ACC112 (cell line): ENCODE results near the gene KRTAP10-12.

Experiments used
- H2AFZ ChIP-seq: fragments of 200-600 bp; sonication (generic); one replicate; pipeline ENCODE4 v1.6.0; 2017; ENCODE audit warnings: antibody characterized with exemption, low read length; ENCODE audit not compliant: unreplicated experiment
- H3K27ac ChIP-seq: fragments of 200-600 bp; sonication (generic); 2 replicates; pipeline ENCODE4 v1.5.1; 2014; ENCODE audit warnings: low read depth, mild to moderate bottlenecking, antibody characterized with exemption, low read length, moderate library complexity
- H3K27me3 ChIP-seq: fragments of 200-600 bp; sonication (generic); 2 replicates; pipeline ENCODE4 v1.6.1; 2014; ENCODE audit warnings: mild to moderate bottlenecking, antibody characterized with exemption, low read length, moderate library complexity, mixed read lengths; ENCODE audit not compliant: insufficient read depth
- H3K36me3 ChIP-seq: fragments of 200-600 bp; sonication (generic); 2 replicates; pipeline ENCODE4 v1.6.1; 2016; ENCODE audit warnings: mild to moderate bottlenecking, antibody characterized with exemption, low read length, moderate library complexity, mixed read lengths; ENCODE audit not compliant: insufficient read depth
- H3K4me1 ChIP-seq: fragments of 200-600 bp; sonication (generic); one replicate; pipeline ENCODE4 v1.6.1; 2016; ENCODE audit warnings: low read length, mixed read lengths; ENCODE audit not compliant: insufficient read depth, unreplicated experiment, control insufficient read depth
- H3K4me3 ChIP-seq: fragments of 200-600 bp; sonication (generic); 2 replicates; pipeline ENCODE4 v1.5.1; 2014; ENCODE audit warnings: mild to moderate bottlenecking, low read depth, low read length
- H3K79me2 ChIP-seq: fragments of 200-600 bp; sonication (generic); one replicate; pipeline ENCODE4 v1.6.0; 2016; ENCODE audit warnings: low read length; ENCODE audit not compliant: control insufficient read depth, unreplicated experiment, insufficient read depth

KRTAP10-12 gene

GRCh38 chr21:44714905-44715304 lies 17.9 kb downstream of the KRTAP10-12 start:
- H3K4me3 ChIP-seq, result no peak overlapping the region
- H3K27me3 ChIP-seq, result peaks cover 94% of the 10 kb centered on the region
- H2AFZ ChIP-seq, result no peak overlapping the region

DNA sequence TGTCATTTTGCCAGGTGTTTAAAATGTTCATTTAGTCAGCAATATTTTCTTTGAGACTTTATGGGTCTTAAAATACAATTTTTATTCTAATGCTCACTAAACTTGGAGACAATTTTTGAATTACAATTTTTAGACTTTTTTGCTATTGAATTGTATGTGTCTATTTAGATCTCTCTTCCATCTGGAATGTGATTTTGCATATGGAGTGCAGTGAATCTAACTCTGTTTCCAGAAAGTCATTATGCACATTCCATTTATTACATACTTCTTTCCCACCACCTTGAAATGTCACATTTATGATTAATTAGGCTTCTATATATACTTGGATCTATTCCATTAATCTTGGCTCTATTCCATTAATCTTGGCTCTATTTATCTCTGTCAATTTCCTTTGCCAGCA lies 20.0 kb downstream of the KRTAP10-12 start:
- Histone ChIP-seq H3K36me3 (no peaks in the 10 kb centered on the region), H3K4me1 (no peaks in the 10 kb centered on the region), H2AFZ (no peak overlapping the region), H3K27ac (no peak overlapping the region), H3K79me2 (no peaks in the 10 kb centered on the region), H3K27me3 (peaks cover 86% of the 10 kb centered on the region), H3K4me3 (no peak overlapping the region)

More at GRCh38 chr21:44714905-44715304, 17.9 kb downstream of the KRTAP10-12 start:
- H3K27ac ChIP-seq, result no peak overlapping the region
- H3K79me2 ChIP-seq, result no peaks in the 10 kb centered on the region
- H3K36me3 ChIP-seq, result no peaks in the 10 kb centered on the region
- H3K4me1 ChIP-seq, result no peaks in the 10 kb centered on the region

GRCh38 chr21:44718093-44718492 lies 21.1 kb downstream of the KRTAP10-12 start:
- Histone ChIP-seq H3K27me3 (peaks cover 81% of the 10 kb centered on the region), H3K4me3 (no peak overlapping the region), H3K79me2 (no peaks in the 10 kb centered on the region), H3K36me3 (no peaks in the 10 kb centered on the region), H2AFZ (no peak overlapping the region), H3K27ac (no peak overlapping the region), H3K4me1 (no peaks in the 10 kb centered on the region)

- Histone ChIP-seq H3K36me3 (no peaks in the 10 kb centered on the region), H3K27me3 (peaks cover 81% of the 10 kb centered on the region), H3K4me3 (no peak overlapping the region), H2AFZ (no peak overlapping the region), H3K4me1 (no peaks in the 10 kb centered on the region), H3K79me2 (no peaks in the 10 kb centered on the region), H3K27ac (no peak overlapping the region)
Observed at GRCh38 chr21:44718571-44718970, 21.6 kb downstream of the KRTAP10-12 start.

DNA sequence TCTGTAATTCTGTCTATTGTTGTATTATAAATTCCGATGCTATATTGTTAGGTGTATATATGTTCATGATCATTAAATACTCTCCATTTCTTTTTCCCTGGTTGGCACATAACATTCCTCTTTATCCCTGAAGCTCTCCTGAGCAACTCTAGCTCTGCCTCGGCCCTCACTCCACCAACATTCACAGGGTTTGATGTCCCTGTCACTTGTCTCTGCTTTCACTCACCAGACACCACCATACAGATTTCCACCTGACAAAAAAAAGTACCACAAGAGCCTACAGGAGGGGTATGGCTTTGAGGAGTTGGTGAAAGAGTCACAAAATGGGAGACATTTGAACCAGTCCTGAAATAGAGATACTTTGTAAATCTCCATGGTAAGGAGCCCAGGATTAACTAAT lies 23.2 kb downstream of the KRTAP10-12 start:
- H3K79me2 ChIP-seq, result no peaks in the 10 kb centered on the region

GRCh38 chr21:44722731-44723130 lies 25.8 kb downstream of the KRTAP10-12 start:
- peaks cover 81% of the 10 kb centered on the region for H3K27me3 ChIP-seq
- H2AFZ ChIP-seq, result no peak overlapping the region
- no peak overlapping the region for H3K4me3 ChIP-seq
- no peak overlapping the region for H3K27ac ChIP-seq
- no peaks in the 10 kb centered on the region for H3K4me1 ChIP-seq
- H3K36me3 ChIP-seq, result no peaks in the 10 kb centered on the region
- no peaks in the 10 kb centered on the region for H3K79me2 ChIP-seq

More for the DNA sequence above, 23.2 kb downstream of the KRTAP10-12 start:
- no peak overlapping the region for H3K27ac ChIP-seq
- H3K4me1 ChIP-seq, result no peaks in the 10 kb centered on the region
- H3K36me3 ChIP-seq, result no peaks in the 10 kb centered on the region
- H2AFZ ChIP-seq, result no peak overlapping the region
- H3K27me3 ChIP-seq, result peaks cover 80% of the 10 kb centered on the region
- H3K4me3 ChIP-seq, result no peak overlapping the region

GRCh38 chr21:44723177-44724131 lies 26.5 kb downstream of the KRTAP10-12 start:
- Histone ChIP-seq H2AFZ (no peak overlapping the region), H3K4me1 (no peaks in the 10 kb centered on the region), H3K4me3 (no peak overlapping the region), H3K79me2 (no peaks in the 10 kb centered on the region), H3K27me3 (peaks cover 76% of the 10 kb centered on the region), H3K36me3 (no peaks in the 10 kb centered on the region), H3K27ac (no peak overlapping the region)

DNA sequence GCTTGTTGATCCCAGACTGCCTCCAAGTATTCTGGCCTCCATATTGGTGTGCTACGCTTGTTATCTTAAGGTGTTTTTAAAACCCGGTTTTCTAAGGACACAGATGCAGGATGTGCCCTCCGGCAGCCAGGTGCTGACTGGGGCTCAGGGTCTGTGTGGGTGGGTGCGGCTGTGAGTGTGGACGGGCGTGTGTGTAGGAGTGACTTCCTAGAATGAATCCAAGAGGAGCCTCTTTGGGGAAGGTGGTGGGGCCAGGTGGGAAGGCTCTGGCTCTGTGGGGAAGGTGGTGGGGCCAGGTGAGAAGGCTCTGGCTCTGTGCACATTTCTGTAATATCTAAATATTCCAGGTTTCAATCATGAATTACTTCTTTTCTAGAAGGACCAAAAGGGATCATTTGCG lies 27.2 kb downstream of the KRTAP10-12 start:
- H3K27me3 ChIP-seq, result peaks cover 74% of the 10 kb centered on the region
- no peak overlapping the region for H2AFZ ChIP-seq
- H3K36me3 ChIP-seq, result no peaks in the 10 kb centered on the region
- no peak overlapping the region for H3K27ac ChIP-seq
- H3K79me2 ChIP-seq, result no peaks in the 10 kb centered on the region
- no peak overlapping the region for H3K4me3 ChIP-seq
- no peaks in the 10 kb centered on the region for H3K4me1 ChIP-seq

DNA sequence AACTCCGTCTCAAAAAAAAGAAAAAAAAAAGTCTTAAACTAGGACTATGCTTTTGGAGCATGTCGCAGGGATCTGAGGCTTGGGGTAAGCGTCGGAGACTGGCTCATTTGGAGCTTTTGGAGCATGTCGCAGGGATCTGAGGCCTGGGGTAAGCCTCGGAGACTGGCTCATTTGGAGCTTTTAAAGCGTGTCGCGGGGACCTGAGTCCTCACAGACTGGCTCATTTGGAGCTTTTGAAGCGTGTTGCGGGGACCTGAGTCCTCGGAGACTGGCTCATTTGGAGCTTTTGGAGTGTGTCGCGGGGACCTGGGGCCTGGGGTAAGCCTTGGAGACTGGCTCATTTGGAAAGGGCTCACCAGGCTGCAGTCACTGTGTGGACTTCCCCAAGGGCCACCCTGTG lies 28.0 kb downstream of the KRTAP10-12 start:
- Histone ChIP-seq H3K36me3 (no peaks in the 10 kb centered on the region), H3K27me3 (peaks cover 70% of the 10 kb centered on the region), H3K4me1 (no peaks in the 10 kb centered on the region), H3K79me2 (no peaks in the 10 kb centered on the region), H2AFZ (no peak overlapping the region), H3K4me3 (no peak overlapping the region), H3K27ac (no peak overlapping the region)

GRCh38 chr21:44726826-44727225 lies 29.9 kb downstream of the KRTAP10-12 start:
- Histone ChIP-seq H3K27me3 (peaks cover 75% of the 10 kb centered on the region), H2AFZ (no peak overlapping the region), H3K27ac (no peak overlapping the region), H3K4me1 (no peaks in the 10 kb centered on the region), H3K36me3 (no peaks in the 10 kb centered on the region), H3K79me2 (no peaks in the 10 kb centered on the region), H3K4me3 (no peak overlapping the region)

DNA sequence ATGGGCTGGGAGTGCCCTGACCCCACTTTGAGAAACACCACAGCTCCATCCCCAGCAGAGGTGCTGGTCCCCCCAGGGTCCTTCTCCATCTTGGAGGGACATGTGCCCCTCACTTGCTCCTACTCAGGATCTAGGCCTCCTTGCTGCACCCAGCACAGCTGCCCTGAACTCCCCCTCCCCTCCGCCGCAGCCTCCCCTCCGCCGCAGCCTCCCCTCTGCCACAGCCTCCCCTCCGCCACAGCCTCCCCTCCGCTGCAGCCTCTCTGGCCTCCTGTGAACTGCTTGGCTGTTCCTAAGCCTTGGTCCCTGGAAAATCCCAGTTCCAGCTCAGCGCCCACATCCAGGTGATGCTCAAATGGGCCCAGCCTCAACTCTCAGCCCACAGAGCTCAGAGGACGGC lies 30.3 kb downstream of the KRTAP10-12 start:
- Histone ChIP-seq H3K4me3 (no peak overlapping the region), H3K27ac (no peak overlapping the region), H3K79me2 (no peaks in the 10 kb centered on the region), H3K27me3 (peaks cover 80% of the 10 kb centered on the region), H3K4me1 (no peaks in the 10 kb centered on the region), H2AFZ (no peak overlapping the region), H3K36me3 (no peaks in the 10 kb centered on the region)
